HepG2 (cell line): ENCODE results near the gene BICDL2. TPM values are rescaled to one million over a fixed set of nuclear protein-coding genes. Genes with fewer than 3 reads are reported as not detected.

Experiments used
- BRCA1 ChIP-seq: sonication (generic); formaldehyde crosslinking; IDR thresholded peaks from 2 replicates; pipeline ENCODE4 v1.4.0; 2020; ENCODE audit warnings: missing genetic modification reagents
- DMAP1 ChIP-seq: IDR thresholded peaks from 2 replicates; pipeline ENCODE4 v1.6.1; 2016
- EED ChIP-seq: sonication (generic); formaldehyde crosslinking; IDR thresholded peaks from 2 replicates; pipeline ENCODE4 v1.5.0; 2020; ENCODE audit warnings: mild to moderate bottlenecking, missing genetic modification reagents
- FOXM1 ChIP-seq: sonication (generic); formaldehyde crosslinking; IDR thresholded peaks from 2 replicates; pipeline ENCODE4 v1.5.0; 2020; ENCODE audit warnings: missing genetic modification reagents
- GRHL1 ChIP-seq: sonication (generic); formaldehyde crosslinking; conservative IDR thresholded peaks from 2 replicates; pipeline ENCODE4 v1.8.0; 2022; ENCODE audit warnings: missing genetic modification reagents
- HOXD1 ChIP-seq: sonication (generic); formaldehyde crosslinking; IDR thresholded peaks from 2 replicates; pipeline ENCODE4 v1.5.0; 2020; ENCODE audit warnings: missing genetic modification reagents
- MATR3 ChIP-seq: sonication (generic); formaldehyde crosslinking; IDR thresholded peaks from 2 replicates; pipeline ENCODE4 v1.4.0; 2020; ENCODE audit warnings: missing genetic modification reagents
- MYNN ChIP-seq: sonication (generic); formaldehyde crosslinking; IDR thresholded peaks from 2 replicates; pipeline ENCODE4 v1.4.0; 2020; ENCODE audit warnings: mild to moderate bottlenecking, low read depth, missing genetic modification reagents
- NAIF1 ChIP-seq: sonication (generic); formaldehyde crosslinking; IDR thresholded peaks from 2 replicates; pipeline ENCODE4 v1.5.0; 2020; ENCODE audit warnings: mild to moderate bottlenecking, missing genetic modification reagents, borderline replicate concordance
- NFKB2 ChIP-seq: sonication (generic); formaldehyde crosslinking; IDR thresholded peaks from 2 replicates; pipeline ENCODE4 v1.4.0; 2020; ENCODE audit warnings: missing genetic modification reagents, borderline replicate concordance
- NONO ChIP-seq, 2 experiments: fragments of 450-650 bp in 1 of 2; sonication (generic) in 1 of 2; formaldehyde crosslinking in 1 of 2; IDR thresholded peaks in 1 of 2; conservative IDR thresholded peaks in 1 of 2; 2 replicates each; pipeline versions ENCODE4 v1.6.1 to v1.8.0; 2017 to 2022; ENCODE audit warnings: mild to moderate bottlenecking in 1 of 2, missing genetic modification reagents in 1 of 2, moderate library complexity in 1 of 2
- RFXAP ChIP-seq: sonication (generic); formaldehyde crosslinking; IDR thresholded peaks from 2 replicates; pipeline ENCODE4 v1.4.0; 2020; ENCODE audit warnings: missing genetic modification reagents, borderline replicate concordance
- TBP ChIP-seq: sonication (generic); formaldehyde crosslinking; IDR thresholded peaks from 2 replicates; pipeline ENCODE4 v1.5.0; 2020; ENCODE audit warnings: missing genetic modification reagents
- TERF1 ChIP-seq: sonication (generic); formaldehyde crosslinking; IDR thresholded peaks from 2 replicates; pipeline ENCODE4 v1.8.0; 2022; ENCODE audit warnings: mild to moderate bottlenecking, missing genetic modification reagents, moderate library complexity
- THAP9 ChIP-seq: sonication (generic); formaldehyde crosslinking; IDR thresholded peaks from 2 replicates; pipeline ENCODE4; 2020; ENCODE audit warnings: missing genetic modification reagents, mild to moderate bottlenecking, borderline replicate concordance
- USF2 ChIP-seq, 2 experiments: sonication (generic) in 1 of 2; formaldehyde crosslinking in 1 of 2; IDR thresholded peaks; 2 replicates each; pipeline versions ENCODE4 v1.5.1 to v1.6.1; 2011 to 2020; ENCODE audit warnings: borderline replicate concordance in 1 of 2, low read depth in 1 of 2, low read length in 1 of 2, mild to moderate bottlenecking in 1 of 2, missing genetic modification reagents in 1 of 2, moderate library complexity in 1 of 2
- ZNF136 ChIP-seq: sonication (generic); formaldehyde crosslinking; IDR thresholded peaks from 2 replicates; pipeline ENCODE4 v1.8.1; 2022; ENCODE audit warnings: low read depth, mild to moderate bottlenecking, moderate library complexity, missing genetic modification reagents
- ZNF275 ChIP-seq: sonication (generic); formaldehyde crosslinking; IDR thresholded peaks from 2 replicates; pipeline ENCODE4 v1.8.0; 2022; ENCODE audit warnings: missing genetic modification reagents, mild to moderate bottlenecking, inconsistent platforms, borderline replicate concordance
- ZNF441 ChIP-seq: sonication (generic); formaldehyde crosslinking; IDR thresholded peaks from 2 replicates; pipeline ENCODE4 v1.7.0; 2021; ENCODE audit warnings: missing genetic modification reagents, borderline replicate concordance
- ZNF737 ChIP-seq: sonication (generic); formaldehyde crosslinking; IDR thresholded peaks from 2 replicates; pipeline ENCODE4 v1.5.0; 2020; ENCODE audit warnings: missing genetic modification reagents, mild to moderate bottlenecking, borderline replicate concordance
- polyA plus RNA-seq, 8 experiments: library from polyadenylated mRNA; depleted of rRNA in 3 of 8; stranded (reverse) in 7 of 8; unstranded in 1 of 8; fragments of >200 nt; fragmentation: Illumina TruSeq in 4 of 8; extraction: Trizol in 4 of 8; gene quantifications; 2 replicates each; pipeline versions ENCODE4 v1.2.1 to v1.2.3, GENCODE V29; 2011 to 2016; ENCODE audit warnings: low read depth in 4 of 8, missing spikeins in 1 of 8, mixed read lengths in 1 of 8; ENCODE audit not compliant: insufficient read depth in 1 of 8
- total RNA-seq, 5 experiments: library from RNA; depleted of rRNA; stranded (reverse); fragments of >200 nt; fragmentation: Illumina TruSeq; extraction: Trizol; gene quantifications; 2 replicates each; pipeline ENCODE4 v1.2.3, GENCODE V29; 2016; ENCODE audit warnings: low read depth in 1 of 5

Gene BICDL2
- total and polyA plus RNA-seq, 2 of the 13 experiments (the other 11 are each of a cell fraction or from before 2014, with no cell fraction given), result 0.12 TPM; not detected in 1

- TF ChIP-seq USF2 (IDR thresholded peaks at IDR 0.05; ENCODE audit: low read depth, low read length) (no peak), USF2 (CRISPR knock-in tag; IDR thresholded peaks at IDR 0.05; ENCODE audit: borderline replicate concordance) (no peak), ZNF737 (CRISPR knock-in tag) (no peak), NFKB2 (CRISPR knock-in tag) (peak; percentile 3; the same call in 1 of the 2 replicates), NONO (IDR thresholded peaks at IDR 0.05) (no peak), NONO (CRISPR knock-in tag; conservative IDR thresholded peaks at IDR 0.05) (0 out of 2 replicates have a peak, but pooled peaks have one; percentile 51), THAP9 (CRISPR knock-in tag) (no peak), MATR3 (CRISPR knock-in tag) (no peak), ZNF136 (no peak), FOXM1 (no peak), BRCA1 (no peak), HOXD1 (no peak), MYNN (CRISPR knock-in tag) (no peak), EED (CRISPR knock-in tag) (no peak), ZNF275 (no peak), NAIF1 (CRISPR knock-in tag) (no peak), ZNF441 (CRISPR knock-in tag) (no peak), GRHL1 (CRISPR knock-in tag) (no peak), DMAP1 (CRISPR knock-in tag) (no peak), TERF1 (CRISPR knock-in tag) (no peak), TBP (CRISPR knock-in tag) (no peak), RFXAP (CRISPR knock-in tag) (no peak)
These were observed 23.8 kb downstream of the BICDL2 start, which contains the start of gene CLDN9 (continued) for GRCh38 chr16:3012828-3013420.
